GM21526 (cell line): ENCODE results near the gene PRRT2.

ENCODE experiments used
- ATAC-seq: cut with Tn5 transposase; IDR thresholded peaks from one replicate; pipeline ENCODE4 v1.9.1; 2021; ENCODE audit warnings: moderate library complexity; ENCODE audit not compliant: unreplicated experiment, low FRiP score

The PRRT2 gene

GRCh38 chr16:29858974-29859373 is 47.0 kb downstream of the PRRT2 start:
- ATAC-seq, result no peak

GRCh38 chr16:29860218-29860617 is 48.2 kb downstream of the PRRT2 start:
- no peak for ATAC-seq

GRCh38 chr16:29862383-29862883 is 50.4 kb downstream of the PRRT2 start:
- no peak for ATAC-seq

GRCh38 chr16:29862884-29863668 is 51.1 kb downstream of the PRRT2 start, which contains the start of gene CDIPT:
Gene CDIPT, minus strand, starts transcription at chr16:29863226. Its CDS starts 369 bp downstream, at chr16:29862857.
- ATAC-seq, result peak; percentile 90

- ATAC-seq, result no peak
These were observed 51.6 kb downstream of the PRRT2 start for GRCh38 chr16:29863669-29863984.

- no peak for ATAC-seq
These were observed 52.2 kb downstream of the PRRT2 start for GRCh38 chr16:29864205-29864604.
